SK-N-SH (cell line): ENCODE data around the gene TFDP2. TPM values are rescaled to one million over a fixed set of nuclear protein-coding genes. Genes with fewer than 3 reads are reported as not detected.

Experiments
- CTCF ChIA-PET: fragments of 300-600, 350-600 bp; formaldehyde crosslinking; extraction: SDS; loops from one replicate; lab custom pipeline; 2021; lab: Yijun Ruan, JAX
- POLR2A ChIA-PET: fragments of 350-600 bp; sonication (Branson Sonifier 250); formaldehyde crosslinking; extraction: SDS; loops from one replicate; lab custom pipeline; 2020; ENCODE audit warnings: antibody characterized with exemption, inconsistent platforms; lab: Yijun Ruan, JAX
- DNase-seq: peaks from one replicate; pipeline ENCODE4 v3.0.0; 2012
- H2AFZ ChIP-seq: fragments of 200-600 bp; sonication (generic); 2 replicates; pipeline ENCODE4 v1.8.1; 2016; ENCODE audit warnings: antibody characterized with exemption, mild to moderate bottlenecking, low read depth
- H3F3A ChIP-seq: fragments of 200-600 bp; sonication (generic); replicated peaks from 2 replicates; pipeline ENCODE3; 2016; ENCODE audit warnings: antibody characterized with exemption, mild to moderate bottlenecking; ENCODE audit not compliant: insufficient read depth
- H3K27ac ChIP-seq, 2 experiments: fragments of 200-500 bp in 1 of 2; fragments of 200-600 bp in 1 of 2; sonication (Bioruptor generic) in 1 of 2; sonication (generic), shearing (Covaris generic) in 1 of 2; 2 replicates each; pipeline versions ENCODE4 v1.5.1 to v1.6.1; 2014 to 2016; ENCODE audit warnings: low read depth in 2 of 2, inconsistent platforms in 1 of 2, low read length in 1 of 2, mild to moderate bottlenecking in 1 of 2, mixed read lengths in 1 of 2
- H3K27me3 ChIP-seq: fragments of 200-600 bp; sonication (generic), shearing (Covaris generic); 2 replicates; pipeline ENCODE4 v1.6.1; 2016; ENCODE audit warnings: mixed run types; ENCODE audit not compliant: insufficient read depth
- H3K36me3 ChIP-seq, 2 experiments: fragments of 200-500 bp in 1 of 2; fragments of 200-600 bp in 1 of 2; sonication (Bioruptor generic) in 1 of 2; sonication (generic) in 1 of 2; replicated peaks in 1 of 2; 2 replicates each; pipeline versions ENCODE3 to v1.5.1; 2014 to 2016; ENCODE audit warnings: low read length in 1 of 2, mild to moderate bottlenecking in 1 of 2; ENCODE audit not compliant: insufficient read depth in 2 of 2, control insufficient read depth in 1 of 2
- H3K4me1 ChIP-seq, 2 experiments: fragments of 200-500 bp in 1 of 2; fragments of 200-600 bp in 1 of 2; sonication (Bioruptor generic) in 1 of 2; sonication (generic), shearing (Covaris generic) in 1 of 2; 2 replicates each; pipeline versions ENCODE4 v1.5.1 to v1.6.1; 2014 to 2016; ENCODE audit warnings: low read depth in 1 of 2, low read length in 1 of 2, mixed run types in 1 of 2; ENCODE audit not compliant: insufficient read depth in 2 of 2, control insufficient read depth in 1 of 2
- H3K4me2 ChIP-seq: fragments of 200-600 bp; sonication (generic), shearing (Covaris generic); 2 replicates; pipeline ENCODE4 v1.6.1; 2017; ENCODE audit warnings: mixed run types
- H3K4me3 ChIP-seq, 2 experiments: fragments of 200-500 bp in 1 of 2; fragments of 200-600 bp in 1 of 2; sonication (Bioruptor generic) in 1 of 2; sonication (generic), shearing (Covaris generic) in 1 of 2; 2 replicates each; pipeline versions ENCODE4 v1.5.1 to v1.8.1; 2014 to 2016; ENCODE audit warnings: low read depth in 2 of 2, inconsistent platforms in 1 of 2, low read length in 1 of 2, mild to moderate bottlenecking in 1 of 2, mixed read lengths in 1 of 2, moderate library complexity in 1 of 2
- H3K79me2 ChIP-seq: fragments of 200-600 bp; sonication (generic); 2 replicates; pipeline ENCODE4 v1.8.1; 2017; ENCODE audit warnings: mild to moderate bottlenecking; ENCODE audit not compliant: insufficient read depth
- H3K9ac ChIP-seq: fragments of 200-600 bp; sonication (generic); 2 replicates; pipeline ENCODE4 v1.6.1; 2017; ENCODE audit warnings: mixed run types
- H3K9me2 ChIP-seq: fragments of 200-600 bp; sonication (generic); 2 replicates; pipeline ENCODE4 v1.6.1; 2017; ENCODE audit warnings: mixed run types
- H3K9me3 ChIP-seq: fragments of 200-600 bp; sonication (generic); 2 replicates; pipeline ENCODE4 v1.6.1; 2017; ENCODE audit warnings: mixed run types, mild to moderate bottlenecking, moderate library complexity
- H4K20me1 ChIP-seq: fragments of 200-600 bp; sonication (generic); 2 replicates; pipeline ENCODE4 v1.6.1; 2017; ENCODE audit warnings: mild to moderate bottlenecking, mixed run types; ENCODE audit not compliant: insufficient read depth
- CHD2 ChIP-seq: fragments of 150-350 bp; IDR thresholded peaks from 2 replicates; pipeline ENCODE4 v1.6.1; 2018; ENCODE audit warnings: low read length; ENCODE audit not compliant: partially characterized antibody
- FOSL2 ChIP-seq: IDR thresholded peaks from 2 replicates; pipeline ENCODE4 v1.4.0; 2012; ENCODE audit warnings: low read depth, mild to moderate bottlenecking, moderate library complexity, borderline replicate concordance
- GATA2 ChIP-seq: sonication (generic); formaldehyde crosslinking; IDR thresholded peaks from 2 replicates; pipeline ENCODE4 v1.5.0; 2020; ENCODE audit warnings: mild to moderate bottlenecking, missing genetic modification reagents
- IRF3 ChIP-seq: fragments of 150-350 bp; IDR thresholded peaks from 2 replicates; pipeline ENCODE4 v1.6.1; 2016; ENCODE audit warnings: mild to moderate bottlenecking, low read depth, low read length
- MEF2A ChIP-seq: IDR thresholded peaks from 2 replicates; pipeline ENCODE4 v1.4.0; 2012; ENCODE audit warnings: low read depth, borderline replicate concordance
- MXI1 ChIP-seq: IDR thresholded peaks from 2 replicates; pipeline ENCODE4 v1.6.1; 2012; ENCODE audit warnings: mild to moderate bottlenecking, low read depth, low read length, improper control_type of control experiment
- POLR2AphosphoS5 ChIP-seq: IDR thresholded peaks from 2 replicates; pipeline ENCODE4 v1.6.1; 2012; ENCODE audit warnings: low read depth, low read length
- RCOR1 ChIP-seq: fragments of 150-350 bp; IDR thresholded peaks from 2 replicates; pipeline ENCODE4 v1.6.1; 2017; ENCODE audit warnings: antibody characterized with exemption, low read length
- RFX5 ChIP-seq: IDR thresholded peaks from 2 replicates; pipeline ENCODE4 v1.6.1; 2012; ENCODE audit warnings: mild to moderate bottlenecking, improper control_type of control experiment, low read length
- RXRA ChIP-seq: IDR thresholded peaks from 2 replicates; pipeline ENCODE4 v1.4.0; 2012; ENCODE audit warnings: low read depth, mild to moderate bottlenecking, borderline replicate concordance
- SIN3A ChIP-seq: IDR thresholded peaks from 2 replicates; pipeline ENCODE4 v1.6.1; 2012; ENCODE audit warnings: low read depth, mild to moderate bottlenecking, low read length, moderate library complexity, borderline replicate concordance
- SMC3 ChIP-seq: IDR thresholded peaks from 2 replicates; pipeline ENCODE4 v1.6.1; 2012; ENCODE audit warnings: low read depth, low read length, improper control_type of control experiment
- TCF12 ChIP-seq: IDR thresholded peaks from 2 replicates; pipeline ENCODE4 v1.4.0; 2012
- WGBS: methylation state at CpG from one replicate; pipeline ENCODE4 v1.1.6; 2017; ENCODE audit warnings: low lambda C conversion rate; 5-methylcytosine and 5-hydroxymethylcytosine counted together
- polyA plus RNA-seq, 3 experiments: library from polyadenylated mRNA; depleted of rRNA; stranded (reverse); fragments of >200 nt; gene quantifications; 2 replicates each; pipeline ENCODE4 v1.2.3, GENCODE V29; 2012
- TF ChIP-seq, protein P1 (sequence below): fragments of 200-600 bp; sonication (generic); IDR thresholded peaks from 2 replicates; pipeline ENCODE4 v1.6.1; 2017; ENCODE audit warnings: antibody characterized with exemption, mild to moderate bottlenecking, moderate library complexity
- TF ChIP-seq, protein P2 (sequence below): IDR thresholded peaks from 2 replicates; pipeline ENCODE4 v1.4.0; 2012; ENCODE audit warnings: low read depth, borderline replicate concordance

The TFDP2 gene
- polyA plus RNA-seq, 1 of the 3 experiments (the other 2 are of a cell fraction) = 8.6 TPM

DNA sequence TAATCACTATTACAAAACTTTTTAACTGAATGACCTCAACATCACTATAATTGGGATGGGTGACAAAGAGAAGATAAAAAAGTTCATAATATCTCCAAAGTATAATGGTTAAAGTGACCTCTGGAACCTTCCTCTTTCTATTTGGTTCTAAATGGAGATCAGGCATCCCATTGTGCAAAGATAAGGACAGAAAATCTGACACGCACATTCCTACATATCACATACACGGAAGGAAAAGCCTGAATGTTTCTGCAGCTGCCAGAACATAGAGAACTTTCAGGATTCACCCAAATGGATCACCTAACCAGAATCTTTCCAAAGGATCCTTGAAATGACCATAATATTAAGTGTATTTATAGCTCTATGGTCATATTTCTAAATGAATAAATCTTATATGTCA, 128.2 kb downstream of the TFDP2 start:
- H3K4me3 ChIP-seq = no peak overlapping the region
- H3K9ac ChIP-seq = no peak overlapping the region
- CTCF ChIA-PET = interaction anchor here (1.0 to 1.6 kb wide), 3 partner anchors 31 to 189 kb away, joined by 3 read pairs; no protein-coding TSS in a partner anchor
- POLR2A ChIA-PET = no interaction called here
- peaks cover 5 to 12% of the 10 kb centered on the region in 2 experiments for H3K36me3 ChIP-seq
- WGBS = 96% methylated on average over 2 of the region's 2 CpGs
- H3K27me3 ChIP-seq = no peaks in the 10 kb centered on the region
- no peaks in the 10 kb centered on the region for H4K20me1 ChIP-seq
- TF ChIP-seq TCF12 (no peak), GATA2 (CRISPR knock-in tag) (no peak), SIN3A (no peak), MEF2A (no peak), SMC3 (no peak), RFX5 (no peak), FOSL2 (no peak), POLR2AphosphoS5 (no peak), MXI1 (no peak), CHD2 (no peak), RCOR1 (no peak), IRF3 (no peak), RXRA (no peak)
- TF ChIP-seq, protein P1, sequence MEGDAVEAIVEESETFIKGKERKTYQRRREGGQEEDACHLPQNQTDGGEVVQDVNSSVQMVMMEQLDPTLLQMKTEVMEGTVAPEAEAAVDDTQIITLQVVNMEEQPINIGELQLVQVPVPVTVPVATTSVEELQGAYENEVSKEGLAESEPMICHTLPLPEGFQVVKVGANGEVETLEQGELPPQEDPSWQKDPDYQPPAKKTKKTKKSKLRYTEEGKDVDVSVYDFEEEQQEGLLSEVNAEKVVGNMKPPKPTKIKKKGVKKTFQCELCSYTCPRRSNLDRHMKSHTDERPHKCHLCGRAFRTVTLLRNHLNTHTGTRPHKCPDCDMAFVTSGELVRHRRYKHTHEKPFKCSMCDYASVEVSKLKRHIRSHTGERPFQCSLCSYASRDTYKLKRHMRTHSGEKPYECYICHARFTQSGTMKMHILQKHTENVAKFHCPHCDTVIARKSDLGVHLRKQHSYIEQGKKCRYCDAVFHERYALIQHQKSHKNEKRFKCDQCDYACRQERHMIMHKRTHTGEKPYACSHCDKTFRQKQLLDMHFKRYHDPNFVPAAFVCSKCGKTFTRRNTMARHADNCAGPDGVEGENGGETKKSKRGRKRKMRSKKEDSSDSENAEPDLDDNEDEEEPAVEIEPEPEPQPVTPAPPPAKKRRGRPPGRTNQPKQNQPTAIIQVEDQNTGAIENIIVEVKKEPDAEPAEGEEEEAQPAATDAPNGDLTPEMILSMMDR = no peak
- TF ChIP-seq, protein P2, sequence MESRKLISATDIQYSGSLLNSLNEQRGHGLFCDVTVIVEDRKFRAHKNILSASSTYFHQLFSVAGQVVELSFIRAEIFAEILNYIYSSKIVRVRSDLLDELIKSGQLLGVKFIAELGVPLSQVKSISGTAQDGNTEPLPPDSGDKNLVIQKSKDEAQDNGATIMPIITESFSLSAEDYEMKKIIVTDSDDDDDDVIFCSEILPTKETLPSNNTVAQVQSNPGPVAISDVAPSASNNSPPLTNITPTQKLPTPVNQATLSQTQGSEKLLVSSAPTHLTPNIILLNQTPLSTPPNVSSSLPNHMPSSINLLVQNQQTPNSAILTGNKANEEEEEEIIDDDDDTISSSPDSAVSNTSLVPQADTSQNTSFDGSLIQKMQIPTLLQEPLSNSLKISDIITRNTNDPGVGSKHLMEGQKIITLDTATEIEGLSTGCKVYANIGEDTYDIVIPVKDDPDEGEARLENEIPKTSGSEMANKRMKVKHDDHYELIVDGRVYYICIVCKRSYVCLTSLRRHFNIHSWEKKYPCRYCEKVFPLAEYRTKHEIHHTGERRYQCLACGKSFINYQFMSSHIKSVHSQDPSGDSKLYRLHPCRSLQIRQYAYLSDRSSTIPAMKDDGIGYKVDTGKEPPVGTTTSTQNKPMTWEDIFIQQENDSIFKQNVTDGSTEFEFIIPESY = no peak
- H2AFZ ChIP-seq = no peak overlapping the region
- no peak overlapping the region for H3K27ac ChIP-seq
- H3F3A ChIP-seq = no peaks in the 10 kb centered on the region
- H3K4me2 ChIP-seq = no peak overlapping the region
- no peaks in the 10 kb centered on the region for H3K9me2 ChIP-seq
- peaks cover 12% of the 10 kb centered on the region for H3K79me2 ChIP-seq
- DNase-seq = no peak
- peaks cover 0 to 9% of the 10 kb centered on the region in 2 experiments; a peak in 1 of 4 replicates for H3K4me1 ChIP-seq
- no peaks in the 10 kb centered on the region for H3K9me3 ChIP-seq
